Measurements from ENCODE around the gene ATF7IP2. TPM values are rescaled to one million over a fixed set of nuclear protein-coding genes. Genes with fewer than 3 reads are reported as not detected.
A peak's percentile ranks its signal among the peaks of the same experiment; 100 is the strongest.

The ATF7IP2 gene
- total and polyA plus RNA-seq, 10 of the 15 experiments (the other 5 are each of a cell fraction or from before 2014, with no cell fraction given), result 24.6 to 82.1 (median 51.9) TPM

- in situ Hi-C loops (cut with MboI) (no loop called here), intact Hi-C loops (cut with micrococcal nuclease; ENCODE audit: unreplicated experiment) (no loop called here)
- no peak overlapping the region for H3K9ac ChIP-seq (ENCODE audit: control insufficient read depth, insufficient read depth, low read length)
- H3K4me2 ChIP-seq (ENCODE audit: control insufficient read depth, insufficient read depth), result no peak overlapping the region
- no peaks in the 10 kb centered on the region for H3K79me2 ChIP-seq (ENCODE audit: control insufficient read depth, insufficient read depth, low read length)
- H3K27ac ChIP-seq (ENCODE audit: control insufficient read depth, insufficient read depth), result no peak overlapping the region
- POLR2A ChIA-PET, result no interaction called here
- WGBS (ENCODE audit: insufficient coverage, insufficient replicate concordance, low lambda C conversion rate, missing lambda C conversion rate), result 66% methylated on average over 2 of the region's 2 CpGs
- no peaks in the 10 kb centered on the region for H3K27me3 ChIP-seq (replicated peaks in 1 of 2; ENCODE audit: control insufficient read depth in 2 of 2, insufficient read depth in 2 of 2, low read length in 1 of 2)
- SMC1A ChIA-PET (ENCODE audit: uncharacterized antibody, unreplicated experiment), result interaction anchor here (1.1 kb wide), 1 partner anchor 186 kb away, joined by 4 read pairs; no protein-coding TSS in a partner anchor
- CTCF ChIA-PET, result interaction anchor here (0.7 kb wide), 3 partner anchors 49 to 1366 kb away, joined by 3 to 4 read pairs (median 3); no protein-coding TSS in a partner anchor
- BruUV-seq (replicated peaks), result no TSS peak
- no peak for TF ChIP-seq SPI1 (IDR thresholded peaks at IDR 0.05; ENCODE audit: borderline replicate concordance, insufficient read depth, low read depth, low read length)
- TF ChIP-seq, protein P1, sequence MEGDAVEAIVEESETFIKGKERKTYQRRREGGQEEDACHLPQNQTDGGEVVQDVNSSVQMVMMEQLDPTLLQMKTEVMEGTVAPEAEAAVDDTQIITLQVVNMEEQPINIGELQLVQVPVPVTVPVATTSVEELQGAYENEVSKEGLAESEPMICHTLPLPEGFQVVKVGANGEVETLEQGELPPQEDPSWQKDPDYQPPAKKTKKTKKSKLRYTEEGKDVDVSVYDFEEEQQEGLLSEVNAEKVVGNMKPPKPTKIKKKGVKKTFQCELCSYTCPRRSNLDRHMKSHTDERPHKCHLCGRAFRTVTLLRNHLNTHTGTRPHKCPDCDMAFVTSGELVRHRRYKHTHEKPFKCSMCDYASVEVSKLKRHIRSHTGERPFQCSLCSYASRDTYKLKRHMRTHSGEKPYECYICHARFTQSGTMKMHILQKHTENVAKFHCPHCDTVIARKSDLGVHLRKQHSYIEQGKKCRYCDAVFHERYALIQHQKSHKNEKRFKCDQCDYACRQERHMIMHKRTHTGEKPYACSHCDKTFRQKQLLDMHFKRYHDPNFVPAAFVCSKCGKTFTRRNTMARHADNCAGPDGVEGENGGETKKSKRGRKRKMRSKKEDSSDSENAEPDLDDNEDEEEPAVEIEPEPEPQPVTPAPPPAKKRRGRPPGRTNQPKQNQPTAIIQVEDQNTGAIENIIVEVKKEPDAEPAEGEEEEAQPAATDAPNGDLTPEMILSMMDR (IDR thresholded peaks at IDR 0.05 in 2 of 3, conservative IDR thresholded peaks at IDR 0.05 in 1 of 3; ENCODE audit: control insufficient read depth in 2 of 3, extremely low read depth in 1 of 3, insufficient read depth in 1 of 3, low read depth in 3 of 3, low read length in 3 of 3), result 0 out of 6 replicates have a peak, but pooled peaks of 1 of the 3 experiments have one; percentile 2
- no peaks in the 10 kb centered on the region; the same call in 1 of the 2 replicates for H3K4me1 ChIP-seq (ENCODE audit: control insufficient read depth, insufficient read depth, low read length)
- RAD21 ChIA-PET (ENCODE audit: unreplicated experiment), result interaction anchor here (1.0 to 1.1 kb wide), 2 partner anchors 9 to 19 kb away, joined by 3 read pairs; no protein-coding TSS in a partner anchor
- H2AFZ ChIP-seq (ENCODE audit: control insufficient read depth, low read depth, low read length), result no peak overlapping the region
- no peaks in the 10 kb centered on the region for H3K36me3 ChIP-seq (ENCODE audit: control insufficient read depth in 2 of 2, insufficient read depth in 2 of 2, low read length in 1 of 2)
- DNase-seq (ENCODE audit: low read depth, low spot score), result no peak
- H3K9me3 ChIP-seq (replicated peaks; ENCODE audit: control insufficient read depth, insufficient read depth, low read length), result no peaks in the 10 kb centered on the region; the same call in 2 of the 3 replicates
- no peak for FAIRE-seq
- no peak overlapping the region for H3K4me3 ChIP-seq
- ATAC-seq, result peak; percentile 80
- H4K20me1 ChIP-seq (ENCODE audit: control insufficient read depth, insufficient read depth), result no peaks in the 10 kb centered on the region
These were observed 115.3 kb downstream of the ATF7IP2 start for GRCh38 chr16:10501016-10501607.

GRCh38 chr16:10502776-10503175 lies 116.9 kb downstream of the ATF7IP2 start:
- WGBS (ENCODE audit: insufficient coverage, insufficient replicate concordance, low lambda C conversion rate, missing lambda C conversion rate), result 35% methylated on average over 6 of the region's 6 CpGs
- BruUV-seq (replicated peaks), result no TSS peak
- Histone ChIP-seq H3K27me3 (replicated peaks in 1 of 2; ENCODE audit: control insufficient read depth in 2 of 2, insufficient read depth in 2 of 2, low read length in 1 of 2) (no peaks in the 10 kb centered on the region), H3K27ac (ENCODE audit: control insufficient read depth, insufficient read depth) (no peak overlapping the region), H4K20me1 (ENCODE audit: control insufficient read depth, insufficient read depth) (no peaks in the 10 kb centered on the region), H3K4me1 (ENCODE audit: control insufficient read depth, insufficient read depth, low read length) (no peaks in the 10 kb centered on the region; the same call in 1 of the 2 replicates), H3K36me3 (ENCODE audit: control insufficient read depth in 2 of 2, insufficient read depth in 2 of 2, low read length in 1 of 2) (no peaks in the 10 kb centered on the region), H2AFZ (ENCODE audit: control insufficient read depth, low read depth, low read length) (no peak overlapping the region), H3K79me2 (ENCODE audit: control insufficient read depth, insufficient read depth, low read length) (no peaks in the 10 kb centered on the region), H3K4me2 (ENCODE audit: control insufficient read depth, insufficient read depth) (no peak overlapping the region), H3K4me3 (no peak overlapping the region), H3K9me3 (replicated peaks; ENCODE audit: control insufficient read depth, insufficient read depth, low read length) (no peaks in the 10 kb centered on the region; the same call in 2 of the 3 replicates), H3K9ac (ENCODE audit: control insufficient read depth, insufficient read depth, low read length) (no peak overlapping the region)
- ChIA-PET RAD21 (ENCODE audit: unreplicated experiment) (no interaction called here), CTCF (interaction anchor here (0.7 to 9.7 kb wide), 2 partner anchors 73 to 187 kb away, joined by 3 to 132 read pairs; no protein-coding TSS in a partner anchor), POLR2A (no interaction called here), SMC1A (ENCODE audit: uncharacterized antibody, unreplicated experiment) (no interaction called here)
- ATAC-seq (no peak), DNase-seq (ENCODE audit: low read depth, low spot score) (no peak), FAIRE-seq (no peak)
- intact Hi-C loops (cut with micrococcal nuclease; ENCODE audit: unreplicated experiment) (no loop called here), in situ Hi-C loops (cut with MboI) (no loop called here)
- TF ChIP-seq CBFB (IDR thresholded peaks at IDR 0.05; ENCODE audit: low read depth) (no peak), YBX1 (IDR thresholded peaks at IDR 0.05) (no peak), MYC (IDR thresholded peaks at IDR 0.05; ENCODE audit: insufficient read depth, insufficient read length, insufficient replicate concordance, low read length, severe bottlenecking) (no peak), STAT3 (IDR thresholded peaks at IDR 0.05; ENCODE audit: low read depth, low read length) (no peak), NR2F1 (conservative IDR thresholded peaks at IDR 0.05) (no peak), MXI1 (IDR thresholded peaks at IDR 0.05; ENCODE audit: low read depth, low read length) (no peak), ZNF217 (IDR thresholded peaks at IDR 0.05) (no peak), KDM1A (IDR thresholded peaks at IDR 0.05; ENCODE audit: borderline replicate concordance) (no peak), CREM (IDR thresholded peaks at IDR 0.05; ENCODE audit: low read depth) (no peak)
- TF ChIP-seq, protein P2, sequence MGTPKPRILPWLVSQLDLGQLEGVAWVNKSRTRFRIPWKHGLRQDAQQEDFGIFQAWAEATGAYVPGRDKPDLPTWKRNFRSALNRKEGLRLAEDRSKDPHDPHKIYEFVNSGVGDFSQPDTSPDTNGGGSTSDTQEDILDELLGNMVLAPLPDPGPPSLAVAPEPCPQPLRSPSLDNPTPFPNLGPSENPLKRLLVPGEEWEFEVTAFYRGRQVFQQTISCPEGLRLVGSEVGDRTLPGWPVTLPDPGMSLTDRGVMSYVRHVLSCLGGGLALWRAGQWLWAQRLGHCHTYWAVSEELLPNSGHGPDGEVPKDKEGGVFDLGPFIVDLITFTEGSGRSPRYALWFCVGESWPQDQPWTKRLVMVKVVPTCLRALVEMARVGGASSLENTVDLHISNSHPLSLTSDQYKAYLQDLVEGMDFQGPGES (IDR thresholded peaks at IDR 0.05), result no peak
- TF ChIP-seq, protein P3, sequence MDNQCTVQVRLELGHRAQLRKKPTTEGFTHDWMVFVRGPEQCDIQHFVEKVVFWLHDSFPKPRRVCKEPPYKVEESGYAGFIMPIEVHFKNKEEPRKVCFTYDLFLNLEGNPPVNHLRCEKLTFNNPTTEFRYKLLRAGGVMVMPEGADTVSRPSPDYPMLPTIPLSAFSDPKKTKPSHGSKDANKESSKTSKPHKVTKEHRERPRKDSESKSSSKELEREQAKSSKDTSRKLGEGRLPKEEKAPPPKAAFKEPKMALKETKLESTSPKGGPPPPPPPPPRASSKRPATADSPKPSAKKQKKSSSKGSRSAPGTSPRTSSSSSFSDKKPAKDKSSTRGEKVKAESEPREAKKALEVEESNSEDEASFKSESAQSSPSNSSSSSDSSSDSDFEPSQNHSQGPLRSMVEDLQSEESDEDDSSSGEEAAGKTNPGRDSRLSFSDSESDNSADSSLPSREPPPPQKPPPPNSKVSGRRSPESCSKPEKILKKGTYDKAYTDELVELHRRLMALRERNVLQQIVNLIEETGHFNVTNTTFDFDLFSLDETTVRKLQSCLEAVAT (IDR thresholded peaks at IDR 0.05), result no peak

All from GM12878 (cell line).